HepG2 (cell line): ENCODE data around the gene KCNA4. TPM values are rescaled to one million over a fixed set of nuclear protein-coding genes. Genes with fewer than 3 reads are reported as not detected.

Experiments used
- ATAC-seq: fragments of 200-7000 bp; cut with Tn5 transposase; 3 replicates; pipeline ENCODE4 v1.9.1; 2020; ENCODE audit warnings: mild to moderate bottlenecking, moderate library complexity
- BruUV-seq: library from RNA; stranded (reverse); fragments of 400-500 nt; replicated peaks from 2 replicates; lab custom pipeline; 2021; lab: Mats Ljungman, UMichigan
- CTCF ChIA-PET: fragments of 300-600 bp; formaldehyde crosslinking; extraction: SDS; loops from one replicate; lab custom pipeline; 2021; ENCODE audit warnings: low total read pairs, inconsistent platforms, low intra/inter-chr PET ratio; lab: Yijun Ruan, JAX
- POLR2A ChIA-PET: fragments of 350-600 bp; sonication (Branson Sonifier 250); formaldehyde crosslinking; loops from one replicate; lab custom pipeline; 2020; ENCODE audit warnings: antibody characterized with exemption, inconsistent platforms; lab: Yijun Ruan, JAX
- DNase-seq: peaks from one replicate; pipeline ENCODE4 v3.0.0-alpha.2; 2015; ENCODE audit warnings: low spot score
- FAIRE-seq: peaks from 3 replicates; lab custom pipeline; 2011; peaks lifted over from hg19 to GRCh38; lab: Jason Lieb, UNC
- H2AFZ ChIP-seq: one replicate; pipeline ENCODE4 v1.6.1; 2011; ENCODE audit warnings: low read length, inconsistent platforms
- H3K27ac ChIP-seq: fragments of 300-600 bp; 3 replicates; pipeline ENCODE4 v1.8.0; 2011; ENCODE audit warnings: mixed run types, mild to moderate bottlenecking, mixed read lengths, low read length, inconsistent platforms; ENCODE audit not compliant: insufficient read depth; ENCODE audit errors: extremely low read length
- H3K27me3 ChIP-seq, 2 experiments: fragments of 200-600 bp in 1 of 2; 2 replicates in 1 of 2; 3 replicates in 1 of 2; pipeline versions ENCODE4 v1.6.0 to v1.8.0; 2011; ENCODE audit warnings: low read length in 2 of 2, mild to moderate bottlenecking in 2 of 2, moderate library complexity in 2 of 2, inconsistent platforms in 1 of 2; ENCODE audit not compliant: insufficient read depth in 2 of 2, control insufficient read depth in 1 of 2
- H3K36me3 ChIP-seq, 2 experiments: fragments of 200-600 bp in 1 of 2; replicated peaks in 1 of 2; 2 replicates in 1 of 2; 3 replicates in 1 of 2; pipeline versions ENCODE4 v1.5.1 to v1.8.0; 2011; ENCODE audit warnings: low read length in 2 of 2, inconsistent platforms in 1 of 2; ENCODE audit not compliant: insufficient read depth in 2 of 2, control insufficient read depth in 1 of 2
- H3K4me1 ChIP-seq: 2 replicates; pipeline ENCODE4 v1.5.1; 2012; ENCODE audit warnings: low read length, inconsistent platforms; ENCODE audit not compliant: insufficient read depth
- H3K4me2 ChIP-seq: 2 replicates; pipeline ENCODE4 v1.6.0; 2011; ENCODE audit warnings: low read depth, low read length, inconsistent platforms
- H3K4me3 ChIP-seq, 3 experiments: fragments of 200-600 bp in 1 of 3; sonication (generic), shearing (Covaris generic) in 1 of 3; replicated peaks in 1 of 3; 2 replicates each; pipeline ENCODE4 v1.5.1; 2011 to 2016; ENCODE audit warnings: low read length in 3 of 3, inconsistent platforms in 2 of 3, low read depth in 2 of 3, mild to moderate bottlenecking in 2 of 3, control low read depth in 1 of 3, mixed read lengths in 1 of 3; ENCODE audit not compliant: insufficient read depth in 1 of 3
- H3K79me2 ChIP-seq: one replicate; pipeline ENCODE4 v1.6.1; 2011; ENCODE audit warnings: low read length, inconsistent platforms; ENCODE audit not compliant: insufficient read depth
- H3K9ac ChIP-seq: 2 replicates; pipeline ENCODE4 v1.6.0; 2011; ENCODE audit warnings: mild to moderate bottlenecking, low read depth, low read length, inconsistent platforms; ENCODE audit not compliant: insufficient read depth
- H3K9me3 ChIP-seq: 2 replicates; pipeline ENCODE4 v1.5.1; 2012; ENCODE audit warnings: mild to moderate bottlenecking, low read length
- H4K20me1 ChIP-seq: 2 replicates; pipeline ENCODE4 v1.6.0; 2011; ENCODE audit warnings: inconsistent platforms, mild to moderate bottlenecking, low read length, moderate library complexity; ENCODE audit not compliant: insufficient read depth
- AHR ChIP-seq: IDR thresholded peaks from 2 replicates; pipeline ENCODE4 v1.6.1; 2018; ENCODE audit warnings: missing genetic modification reagents, missing compliant biosample characterization
- ATF7 ChIP-seq, 2 experiments: fragments of 450-650 bp in 1 of 2; sonication (generic) in 1 of 2; formaldehyde crosslinking in 1 of 2; IDR thresholded peaks; 2 replicates each; pipeline versions ENCODE4 v1.4.0 to v1.6.1; 2016 to 2020; ENCODE audit warnings: antibody characterized with exemption in 1 of 2, mild to moderate bottlenecking in 1 of 2, missing genetic modification reagents in 1 of 2
- CREB1 ChIP-seq, 2 experiments: fragments of 450-650 bp in 1 of 2; IDR thresholded peaks; 2 replicates each; pipeline ENCODE4 v1.6.1; 2016 to 2017; ENCODE audit warnings: control low read depth in 1 of 2, mild to moderate bottlenecking in 1 of 2, missing compliant biosample characterization in 1 of 2, missing genetic modification characterization in 1 of 2
- PHF20 ChIP-seq: sonication (generic); formaldehyde crosslinking; IDR thresholded peaks from 2 replicates; pipeline ENCODE4 v1.5.0; 2020; ENCODE audit warnings: mild to moderate bottlenecking, missing genetic modification reagents
- ZBTB7B ChIP-seq: sonication (generic); formaldehyde crosslinking; IDR thresholded peaks from 2 replicates; pipeline ENCODE4 v1.4.0; 2020; ENCODE audit warnings: missing genetic modification reagents
- ZNF670 ChIP-seq: sonication (generic); formaldehyde crosslinking; IDR thresholded peaks from 2 replicates; pipeline ENCODE4 v1.8.0; 2022; ENCODE audit warnings: mild to moderate bottlenecking, missing genetic modification reagents, borderline replicate concordance
- WGBS: methylation state at CpG from one replicate; pipeline ENCODE4 v1.1.6; 2017; ENCODE audit warnings: low lambda C conversion rate; 5-methylcytosine and 5-hydroxymethylcytosine counted together
- in situ Hi-C: cut with HindIII; loops from 2 replicates; pipeline ENCODE4 v1.10.0; 2017; ENCODE audit warnings: low pct_unique_long_range_greater_than_20kb; ENCODE audit not compliant: extremely low pct_ligation_motif_present
- intact Hi-C: fragments of 100-400 bp; cut with micrococcal nuclease; formaldehyde crosslinking; loops from one replicate; pipeline ENCODE4 v1.10.0; 2022; ENCODE audit not compliant: unreplicated experiment
- polyA plus RNA-seq, 8 experiments: library from polyadenylated mRNA; depleted of rRNA in 3 of 8; stranded (reverse) in 7 of 8; unstranded in 1 of 8; fragments of >200 nt; fragmentation: Illumina TruSeq in 4 of 8; extraction: Trizol in 4 of 8; gene quantifications; 2 replicates each; pipeline versions ENCODE4 v1.2.1 to v1.2.3, GENCODE V29; 2011 to 2016; ENCODE audit warnings: low read depth in 4 of 8, missing spikeins in 1 of 8, mixed read lengths in 1 of 8; ENCODE audit not compliant: insufficient read depth in 1 of 8
- total RNA-seq, 5 experiments: library from RNA; depleted of rRNA; stranded (reverse); fragments of >200 nt; fragmentation: Illumina TruSeq; extraction: Trizol; gene quantifications; 2 replicates each; pipeline ENCODE4 v1.2.3, GENCODE V29; 2016; ENCODE audit warnings: low read depth in 1 of 5
- TF ChIP-seq, protein P1 (sequence below): sonication (generic); formaldehyde crosslinking; IDR thresholded peaks from 2 replicates; pipeline ENCODE4 v1.5.1; 2020; ENCODE audit warnings: mild to moderate bottlenecking, missing genetic modification reagents, moderate library complexity
- TF ChIP-seq, protein P2 (sequence below): sonication (generic); formaldehyde crosslinking; conservative IDR thresholded peaks from 2 replicates; pipeline ENCODE4 v1.8.0; 2022; ENCODE audit warnings: low read depth, missing genetic modification reagents

The KCNA4 gene
- total and polyA plus RNA-seq, 2 of the 13 experiments (the other 11 are each of a cell fraction or from before 2014, with no cell fraction given) = not detected

DNA sequence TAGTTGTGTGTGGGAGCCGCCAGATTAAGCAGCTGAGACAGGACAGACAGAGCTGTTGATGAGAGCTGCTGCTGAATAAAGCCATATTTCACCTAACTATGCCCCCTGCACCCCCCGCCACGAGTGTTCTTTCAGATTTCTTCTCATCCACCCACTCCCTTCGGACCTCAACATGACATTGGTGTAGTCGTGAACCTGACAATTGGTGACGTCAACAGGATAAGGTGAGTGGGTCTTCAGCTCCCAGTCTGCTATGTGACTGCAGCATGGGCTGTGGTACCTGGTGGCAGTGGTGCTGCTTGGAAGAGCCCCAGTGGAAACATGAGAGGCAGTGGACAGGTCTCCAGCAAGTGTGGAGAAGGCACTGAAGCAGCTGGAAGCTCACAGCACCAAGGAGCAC lies 28.3 kb upstream of the KCNA4 start:
- H3K27ac ChIP-seq = no peak overlapping the region
- no peaks in the 10 kb centered on the region for H3K79me2 ChIP-seq
- 0% methylated on average over 5 of the region's 6 CpGs for WGBS
- BruUV-seq = no TSS peak
- in situ Hi-C loops (no loop called here), intact Hi-C loops (no loop called here)
- no peak for DNase-seq
- FAIRE-seq = no peak
- H3K4me2 ChIP-seq = no peak overlapping the region
- no peak overlapping the region for H3K9ac ChIP-seq
- no peaks in the 10 kb centered on the region; a peak in 1 of 5 replicates for H3K27me3 ChIP-seq
- H4K20me1 ChIP-seq = no peaks in the 10 kb centered on the region
- POLR2A ChIA-PET = no interaction called here
- H3K36me3 ChIP-seq = no peaks in the 10 kb centered on the region
- H3K4me3 ChIP-seq = no peak overlapping the region
- H3K9me3 ChIP-seq = no peaks in the 10 kb centered on the region
- peak; percentile 80 for TF ChIP-seq ATF7 (IDR thresholded peaks at IDR 0.05)
- no peak for TF ChIP-seq ATF7 (CRISPR knock-in tag; IDR thresholded peaks at IDR 0.05)
- no peak for TF ChIP-seq AHR (CRISPR knock-in tag)
- TF ChIP-seq, protein P1, sequence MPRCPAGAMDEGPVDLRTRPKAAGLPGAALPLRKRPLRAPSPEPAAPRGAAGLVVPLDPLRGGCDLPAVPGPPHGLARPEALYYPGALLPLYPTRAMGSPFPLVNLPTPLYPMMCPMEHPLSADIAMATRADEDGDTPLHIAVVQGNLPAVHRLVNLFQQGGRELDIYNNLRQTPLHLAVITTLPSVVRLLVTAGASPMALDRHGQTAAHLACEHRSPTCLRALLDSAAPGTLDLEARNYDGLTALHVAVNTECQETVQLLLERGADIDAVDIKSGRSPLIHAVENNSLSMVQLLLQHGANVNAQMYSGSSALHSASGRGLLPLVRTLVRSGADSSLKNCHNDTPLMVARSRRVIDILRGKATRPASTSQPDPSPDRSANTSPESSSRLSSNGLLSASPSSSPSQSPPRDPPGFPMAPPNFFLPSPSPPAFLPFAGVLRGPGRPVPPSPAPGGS (CRISPR knock-in tag) = no peak
- no peak for TF ChIP-seq PHF20 (CRISPR knock-in tag)
- no peak for TF ChIP-seq ZNF670 (CRISPR knock-in tag)
- TF ChIP-seq ZBTB7B = no peak
- peak; percentile 84 for TF ChIP-seq CREB1 (IDR thresholded peaks at IDR 0.05)
- TF ChIP-seq CREB1 (CRISPR knock-in tag; IDR thresholded peaks at IDR 0.05) = no peak
- TF ChIP-seq, protein P2, sequence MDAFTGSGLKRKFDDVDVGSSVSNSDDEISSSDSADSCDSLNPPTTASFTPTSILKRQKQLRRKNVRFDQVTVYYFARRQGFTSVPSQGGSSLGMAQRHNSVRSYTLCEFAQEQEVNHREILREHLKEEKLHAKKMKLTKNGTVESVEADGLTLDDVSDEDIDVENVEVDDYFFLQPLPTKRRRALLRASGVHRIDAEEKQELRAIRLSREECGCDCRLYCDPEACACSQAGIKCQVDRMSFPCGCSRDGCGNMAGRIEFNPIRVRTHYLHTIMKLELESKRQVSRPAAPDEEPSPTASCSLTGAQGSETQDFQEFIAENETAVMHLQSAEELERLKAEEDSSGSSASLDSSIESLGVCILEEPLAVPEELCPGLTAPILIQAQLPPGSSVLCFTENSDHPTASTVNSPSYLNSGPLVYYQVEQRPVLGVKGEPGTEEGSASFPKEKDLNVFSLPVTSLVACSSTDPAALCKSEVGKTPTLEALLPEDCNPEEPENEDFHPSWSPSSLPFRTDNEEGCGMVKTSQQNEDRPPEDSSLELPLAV (CRISPR knock-in tag) = no peak
- no peak for ATAC-seq
- CTCF ChIA-PET = no interaction called here
- H2AFZ ChIP-seq = no peak overlapping the region
- H3K4me1 ChIP-seq = no peaks in the 10 kb centered on the region
